Astrocyte of the cerebellum (primary cell): Measurements from ENCODE around the gene CEP76.

Source experiments
- DNase-seq: peaks from one replicate; pipeline ENCODE4 v3.0.0-alpha.2; 2011; ENCODE audit warnings: low read depth
- H3K4me3 ChIP-seq: 2 replicates; pipeline ENCODE4 v1.5.1; 2011; ENCODE audit warnings: mild to moderate bottlenecking, low read depth, low read length, moderate library complexity
- in situ Hi-C: cut with HindIII; loops from 2 replicates; pipeline ENCODE4 v1.10.0; 2017; ENCODE audit warnings: low sequenced_read_pairs
- TF ChIP-seq, protein P1 (sequence below): IDR thresholded peaks from 2 replicates; pipeline ENCODE4 v1.5.1; 2012; ENCODE audit warnings: low read length, low read depth, moderate library complexity, mild to moderate bottlenecking; ENCODE audit errors: missing control alignments

CEP76 gene

DNA sequence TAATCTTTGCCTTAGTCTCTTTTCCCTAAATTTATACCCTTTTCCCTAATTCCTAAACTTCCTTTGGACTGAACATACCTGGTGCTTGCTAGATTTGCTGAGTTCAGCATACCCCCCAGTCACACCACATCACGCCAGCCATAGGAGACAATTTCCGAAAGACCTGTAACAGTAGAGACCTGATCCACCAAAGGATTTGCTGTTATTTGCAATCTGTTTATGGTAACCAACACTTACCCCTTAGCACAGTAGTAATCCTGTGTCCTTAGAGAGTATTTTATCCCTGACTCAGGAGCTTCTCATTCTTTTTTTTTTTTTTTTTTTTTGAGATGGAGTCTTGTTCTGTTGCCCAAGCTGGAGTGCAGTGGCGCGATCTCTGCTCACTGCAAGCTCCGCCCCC lies 8.9 kb upstream of the CEP76 start:
- H3K4me3 ChIP-seq = no peak overlapping the region
- DNase-seq = no peak
- in situ Hi-C loops = no loop called here
- TF ChIP-seq, protein P1, sequence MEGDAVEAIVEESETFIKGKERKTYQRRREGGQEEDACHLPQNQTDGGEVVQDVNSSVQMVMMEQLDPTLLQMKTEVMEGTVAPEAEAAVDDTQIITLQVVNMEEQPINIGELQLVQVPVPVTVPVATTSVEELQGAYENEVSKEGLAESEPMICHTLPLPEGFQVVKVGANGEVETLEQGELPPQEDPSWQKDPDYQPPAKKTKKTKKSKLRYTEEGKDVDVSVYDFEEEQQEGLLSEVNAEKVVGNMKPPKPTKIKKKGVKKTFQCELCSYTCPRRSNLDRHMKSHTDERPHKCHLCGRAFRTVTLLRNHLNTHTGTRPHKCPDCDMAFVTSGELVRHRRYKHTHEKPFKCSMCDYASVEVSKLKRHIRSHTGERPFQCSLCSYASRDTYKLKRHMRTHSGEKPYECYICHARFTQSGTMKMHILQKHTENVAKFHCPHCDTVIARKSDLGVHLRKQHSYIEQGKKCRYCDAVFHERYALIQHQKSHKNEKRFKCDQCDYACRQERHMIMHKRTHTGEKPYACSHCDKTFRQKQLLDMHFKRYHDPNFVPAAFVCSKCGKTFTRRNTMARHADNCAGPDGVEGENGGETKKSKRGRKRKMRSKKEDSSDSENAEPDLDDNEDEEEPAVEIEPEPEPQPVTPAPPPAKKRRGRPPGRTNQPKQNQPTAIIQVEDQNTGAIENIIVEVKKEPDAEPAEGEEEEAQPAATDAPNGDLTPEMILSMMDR = no peak

- in situ Hi-C loops = no loop called here
Observed at GRCh38 chr18:12703664-12704063, 1.1 kb upstream of the CEP76 start.

DNA sequence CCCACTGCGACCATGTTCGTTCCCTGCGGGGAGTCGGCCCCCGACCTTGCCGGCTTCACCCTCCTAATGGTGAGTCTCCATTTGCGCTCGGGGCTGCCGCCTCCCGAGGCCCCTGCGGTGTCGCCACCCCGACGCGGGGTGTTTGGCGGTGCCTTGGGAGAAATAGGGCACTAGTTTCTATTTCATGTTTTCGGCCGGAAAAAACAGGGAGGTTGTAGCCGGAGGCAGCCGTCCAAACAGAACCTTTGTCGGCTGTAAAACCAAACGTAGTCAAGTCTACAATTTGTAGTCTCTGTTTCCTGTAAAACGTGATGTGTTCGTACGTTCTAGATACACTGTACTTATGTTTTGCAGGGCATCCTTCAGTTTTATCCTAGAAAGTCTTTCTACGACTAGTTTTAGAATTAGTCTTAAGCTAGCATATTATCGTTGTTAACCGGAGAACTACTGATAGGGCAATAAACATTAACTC lies 609 bp upstream of the CEP76 start:
- H3K4me3 ChIP-seq = peak overlapping the region; percentile 99
- TF ChIP-seq, protein P1 = no peak
- no peak for DNase-seq
- in situ Hi-C loops = no loop called here

More at GRCh38 chr18:12703664-12704063, 1.1 kb upstream of the CEP76 start:
- no peak for DNase-seq
- peak overlapping the region; percentile 99 for H3K4me3 ChIP-seq
- TF ChIP-seq, protein P1 = no peak

DNA sequence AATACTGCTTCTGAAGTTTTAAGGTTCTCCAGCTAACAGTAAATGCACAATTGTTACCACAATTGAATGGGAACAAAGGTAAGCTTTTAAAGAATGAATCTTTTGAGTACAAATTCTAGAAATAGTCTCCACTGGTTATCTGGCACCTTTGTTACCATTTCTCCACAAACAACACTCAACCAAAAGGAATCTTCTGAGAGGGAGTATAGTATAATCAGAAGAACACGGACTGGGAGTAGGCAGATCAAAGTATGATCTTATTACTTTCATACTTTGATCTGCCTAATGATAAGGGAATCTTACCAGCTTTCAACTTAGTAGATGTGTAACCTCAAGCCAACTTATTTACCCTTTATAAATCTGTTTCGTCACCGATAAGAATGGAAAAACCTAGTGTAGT lies 1.4 kb downstream of the CEP76 start:
- in situ Hi-C loops = no loop called here
- TF ChIP-seq, protein P1 = no peak
- H3K4me3 ChIP-seq = peak overlapping the region; percentile 99
- no peak for DNase-seq

GRCh38 chr18:12699747-12700146 lies 2.8 kb downstream of the CEP76 start:
- in situ Hi-C loops = no loop called here
- TF ChIP-seq, protein P1 = no peak
- DNase-seq = no peak
- no peak overlapping the region for H3K4me3 ChIP-seq

- TF ChIP-seq, protein P1 = no peak
- in situ Hi-C loops = no loop called here
- no peak overlapping the region for H3K4me3 ChIP-seq
- no peak for DNase-seq
Observed at GRCh38 chr18:12694032-12694431, 8.5 kb downstream of the CEP76 start.

DNA sequence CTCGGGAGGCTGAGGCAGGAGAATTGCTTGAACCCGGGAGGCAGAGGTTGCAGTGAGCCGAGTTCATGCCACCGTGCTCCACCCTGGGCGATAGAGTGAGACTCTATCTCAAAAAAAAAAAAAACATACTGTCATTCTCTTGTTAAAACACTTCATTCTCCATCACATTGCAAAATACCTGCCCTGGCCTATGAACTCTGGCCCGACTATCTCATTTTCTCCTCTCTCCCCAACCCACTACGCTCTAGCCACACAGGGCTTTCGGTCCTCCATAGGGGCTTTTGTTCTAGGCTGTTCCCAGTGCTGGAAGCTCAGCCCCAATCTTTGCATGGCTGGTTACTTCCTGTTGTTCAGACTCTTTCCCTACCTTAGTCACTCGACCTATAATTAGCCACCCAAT lies 10.3 kb downstream of the CEP76 start:
- TF ChIP-seq, protein P1 = no peak
- in situ Hi-C loops = no loop called here
- no peak overlapping the region for H3K4me3 ChIP-seq
- DNase-seq = no peak
